Ascending aorta (tissue), 2 donors: Measurements from ENCODE around the gene CDK1. TPM values are rescaled to one million over a fixed set of nuclear protein-coding genes. Genes with fewer than 3 reads are reported as not detected.

ENCODE experiments used
- DNase-seq, 2 donors: peaks; one replicate each; pipeline ENCODE4 v3.0.0-alpha.2; 2019; ENCODE audit warnings: low spot score in 2 of 2
- H3K27ac ChIP-seq, 2 donors: fragments of 200-600 bp; sonication (generic); one replicate each; pipeline ENCODE4 v1.5.1; 2016 to 2017; ENCODE audit warnings: mild to moderate bottlenecking in 1 of 2
- H3K27me3 ChIP-seq: fragments of 200-600 bp; sonication (generic); one replicate; pipeline ENCODE4 v1.5.1; 2017
- H3K36me3 ChIP-seq, 2 donors: fragments of 200-600 bp; sonication (generic); one replicate each; pipeline ENCODE4 v1.5.1; 2016
- H3K4me1 ChIP-seq, 2 donors: fragments of 200-600 bp; sonication (generic); one replicate each; pipeline ENCODE4 v1.5.1; 2016 to 2017; ENCODE audit warnings: mild to moderate bottlenecking in 1 of 2
- H3K4me3 ChIP-seq, 2 donors: fragments of 200-600 bp; sonication (generic); one replicate each; pipeline ENCODE4 v1.5.1; 2016 to 2017; ENCODE audit warnings: mild to moderate bottlenecking in 1 of 2
- H3K9me3 ChIP-seq, 2 donors: fragments of 200-600 bp; sonication (generic); one replicate each; pipeline ENCODE4 v1.5.1; 2016
- intact Hi-C: fragments of 100-400 bp; cut with DNase I; formaldehyde crosslinking; loops from one replicate; pipeline ENCODE4 v1.15.1; 2023
- total RNA-seq: library from RNA; depleted of rRNA; stranded (reverse); fragments of >200 nt; gene quantifications from one replicate; pipeline ENCODE4 v1.1.0, GENCODE V29; 2016
- TF ChIP-seq, protein P1 (sequence below), 3 experiments: fragments of 200-600 bp in 2 of 3; fragments of 450-650 bp in 1 of 3; sonication (generic) in 2 of 3; IDR thresholded peaks; one replicate each; pipeline ENCODE4 v1.5.1; 2016 to 2019; ENCODE audit warnings: antibody characterized with exemption in 3 of 3, mild to moderate bottlenecking in 1 of 3, moderate library complexity in 1 of 3

The CDK1 gene
- total RNA-seq, 1 donor from 2014 or later = not detected

GRCh38 chr10:60759181-60759580, 19.1 kb upstream of the CDK1 start:
- DNase-seq = no peak
- H3K9me3 ChIP-seq = no peaks in the 10 kb centered on the region
- intact Hi-C loops = no loop called here
- H3K4me3 ChIP-seq = no peak overlapping the region
- H3K27ac ChIP-seq = no peak overlapping the region
- TF ChIP-seq, protein P1, sequence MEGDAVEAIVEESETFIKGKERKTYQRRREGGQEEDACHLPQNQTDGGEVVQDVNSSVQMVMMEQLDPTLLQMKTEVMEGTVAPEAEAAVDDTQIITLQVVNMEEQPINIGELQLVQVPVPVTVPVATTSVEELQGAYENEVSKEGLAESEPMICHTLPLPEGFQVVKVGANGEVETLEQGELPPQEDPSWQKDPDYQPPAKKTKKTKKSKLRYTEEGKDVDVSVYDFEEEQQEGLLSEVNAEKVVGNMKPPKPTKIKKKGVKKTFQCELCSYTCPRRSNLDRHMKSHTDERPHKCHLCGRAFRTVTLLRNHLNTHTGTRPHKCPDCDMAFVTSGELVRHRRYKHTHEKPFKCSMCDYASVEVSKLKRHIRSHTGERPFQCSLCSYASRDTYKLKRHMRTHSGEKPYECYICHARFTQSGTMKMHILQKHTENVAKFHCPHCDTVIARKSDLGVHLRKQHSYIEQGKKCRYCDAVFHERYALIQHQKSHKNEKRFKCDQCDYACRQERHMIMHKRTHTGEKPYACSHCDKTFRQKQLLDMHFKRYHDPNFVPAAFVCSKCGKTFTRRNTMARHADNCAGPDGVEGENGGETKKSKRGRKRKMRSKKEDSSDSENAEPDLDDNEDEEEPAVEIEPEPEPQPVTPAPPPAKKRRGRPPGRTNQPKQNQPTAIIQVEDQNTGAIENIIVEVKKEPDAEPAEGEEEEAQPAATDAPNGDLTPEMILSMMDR (IDR thresholded peaks at IDR 0.05) = no peak
- H3K27me3 ChIP-seq = no peaks in the 10 kb centered on the region
- no peaks in the 10 kb centered on the region for H3K36me3 ChIP-seq
- no peaks in the 10 kb centered on the region for H3K4me1 ChIP-seq

DNA sequence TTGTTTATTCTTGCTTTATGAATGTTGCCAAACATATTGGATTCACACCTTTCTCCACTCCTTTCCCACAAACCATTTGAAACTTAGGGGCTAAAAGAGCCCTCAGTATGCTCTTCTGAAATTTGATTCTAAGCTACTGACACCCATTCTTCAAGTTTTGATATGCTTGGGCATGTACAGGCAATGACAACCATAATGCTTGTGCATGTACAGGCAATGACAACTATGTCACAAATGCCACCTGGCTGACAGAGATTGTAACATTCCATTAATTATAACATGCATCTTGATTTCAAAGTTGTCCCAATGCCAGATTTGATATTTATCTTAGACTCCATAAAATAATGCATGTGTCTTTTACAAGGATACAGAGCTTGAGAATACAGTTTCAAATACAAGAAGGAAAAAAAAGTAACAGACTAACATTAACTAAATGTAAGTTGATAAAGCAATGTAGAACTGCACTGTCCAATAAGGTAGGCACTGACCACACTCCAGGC, 17.5 kb upstream of the CDK1 start:
- Histone ChIP-seq H3K27ac (no peak overlapping the region), H3K36me3 (no peaks in the 10 kb centered on the region), H3K9me3 (no peaks in the 10 kb centered on the region), H3K4me3 (no peak overlapping the region), H3K27me3 (no peaks in the 10 kb centered on the region), H3K4me1 (no peaks in the 10 kb centered on the region)
- TF ChIP-seq, protein P1 (IDR thresholded peaks at IDR 0.05) = no peak
- intact Hi-C loops = no loop called here
- no peak for DNase-seq

- no peaks in the 10 kb centered on the region for H3K4me1 ChIP-seq
- TF ChIP-seq, protein P1 (IDR thresholded peaks at IDR 0.05) = no peak
- H3K27ac ChIP-seq = no peak overlapping the region
- DNase-seq = no peak
- H3K4me3 ChIP-seq = no peak overlapping the region
- intact Hi-C loops = no loop called here
- no peaks in the 10 kb centered on the region for H3K27me3 ChIP-seq
- no peaks in the 10 kb centered on the region for H3K9me3 ChIP-seq
- no peaks in the 10 kb centered on the region for H3K36me3 ChIP-seq
Observed at GRCh38 chr10:60762554-60762953, 15.7 kb upstream of the CDK1 start.

DNA sequence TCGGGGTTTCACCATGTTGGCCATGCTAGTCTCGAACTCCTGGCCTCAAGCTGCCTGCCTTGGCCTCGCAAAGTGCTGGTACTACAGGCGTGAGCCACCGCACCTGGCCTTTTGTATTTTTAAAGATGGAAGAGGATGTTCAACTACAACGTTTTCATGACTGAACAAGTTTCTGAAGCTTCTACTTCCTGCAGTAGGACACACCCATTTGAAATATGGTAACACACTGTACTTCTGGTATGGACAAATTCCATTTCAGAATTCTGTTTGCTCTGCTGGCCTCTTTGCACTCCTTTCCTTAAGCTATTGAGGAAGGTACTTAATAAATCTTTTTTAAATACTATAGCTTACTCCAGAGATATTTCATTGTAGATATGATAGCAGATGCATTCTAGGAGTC, 10.9 kb upstream of the CDK1 start:
- intact Hi-C loops = no loop called here
- TF ChIP-seq, protein P1 (IDR thresholded peaks at IDR 0.05) = no peak
- Histone ChIP-seq H3K4me3 (no peak overlapping the region), H3K27ac (no peak overlapping the region), H3K36me3 (no peaks in the 10 kb centered on the region), H3K4me1 (no peaks in the 10 kb centered on the region), H3K27me3 (no peaks in the 10 kb centered on the region), H3K9me3 (no peaks in the 10 kb centered on the region)
- no peak for DNase-seq

GRCh38 chr10:60769406-60769805, 8.9 kb upstream of the CDK1 start:
- Histone ChIP-seq H3K4me3 (no peak overlapping the region), H3K27ac (no peak overlapping the region), H3K27me3 (no peaks in the 10 kb centered on the region), H3K4me1 (no peaks in the 10 kb centered on the region), H3K9me3 (no peaks in the 10 kb centered on the region), H3K36me3 (no peaks in the 10 kb centered on the region)
- intact Hi-C loops = no loop called here
- TF ChIP-seq, protein P1 (IDR thresholded peaks at IDR 0.05) = no peak
- DNase-seq = no peak

DNA sequence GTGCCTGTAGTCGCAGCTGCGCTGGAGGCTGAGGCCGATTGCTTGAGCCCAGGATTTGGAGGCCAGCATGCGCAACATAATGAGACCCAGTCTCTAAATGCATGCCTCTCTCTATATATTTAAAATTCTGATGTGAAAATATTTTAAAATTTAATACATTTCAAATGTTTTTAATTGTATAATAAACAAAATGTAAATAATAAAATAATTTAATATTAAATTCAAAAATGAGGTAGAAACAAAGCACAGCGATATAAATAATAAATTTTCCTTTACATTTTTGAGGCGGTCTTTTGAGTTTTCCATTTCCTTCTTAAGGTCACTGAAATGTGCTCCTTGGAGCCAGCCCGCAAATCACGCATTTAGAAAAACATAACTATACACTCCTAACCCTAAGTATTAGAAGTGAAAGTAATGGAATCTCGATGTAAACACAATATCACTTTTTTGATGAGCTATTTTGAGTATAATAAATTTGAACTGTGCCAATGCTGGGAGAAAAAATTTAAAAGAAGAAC, 523 bp upstream of the CDK1 start:
- Histone ChIP-seq H3K4me1 (peaks cover 0 to 8% of the 10 kb centered on the region in 2 donors), H3K9me3 (no peaks in the 10 kb centered on the region), H3K4me3 (peak overlapping the region; percentile 61 to 73), H3K36me3 (no peaks in the 10 kb centered on the region), H3K27ac (no peak overlapping the region), H3K27me3 (no peaks in the 10 kb centered on the region)
- intact Hi-C loops = loop anchor here (10.0 kb wide), 1 partner anchor 333 kb away; no protein-coding TSS in a partner anchor
- no peak for DNase-seq
- TF ChIP-seq, protein P1 (IDR thresholded peaks at IDR 0.05) = no peak
